ENCODE data around the gene GABRG3. TPM values are rescaled to one million over a fixed set of nuclear protein-coding genes. Genes with fewer than 3 reads are reported as not detected.

GABRG3 gene
- total RNA-seq, 4 donors from 2014 or later: 0.97 to 3.9 (median 3.6) TPM; not detected in 1

GRCh38 chr15:27086149-27086548 lies 115.2 kb downstream of the GABRG3 start:
- Histone ChIP-seq H3K9me3 (peaks cover 4% of the 10 kb centered on the region), H3K4me1 (no peaks in the 10 kb centered on the region), H3K36me3 (no peaks in the 10 kb centered on the region), H3K27me3 (no peaks in the 10 kb centered on the region), H3K27ac (no peak overlapping the region), H3K4me3 (no peak overlapping the region)
- 66% methylated on average over 5 of the region's 5 CpGs for WGBS
- no peak for DNase-seq (ENCODE audit: low spot score in 2 of 2)
- no peak for TF ChIP-seq POLR2A (IDR thresholded peaks at IDR 0.05)
- no peak for TF ChIP-seq CTCF (IDR thresholded peaks at IDR 0.05)
- TF ChIP-seq POLR2AphosphoS5 (IDR thresholded peaks at IDR 0.05): no peak
- TF ChIP-seq EP300 (IDR thresholded peaks at IDR 0.05): no peak

- no peak overlapping the region for H3K4me3 ChIP-seq
- H3K4me1 ChIP-seq: no peaks in the 10 kb centered on the region
- peaks cover 4% of the 10 kb centered on the region for H3K9me3 ChIP-seq
- TF ChIP-seq POLR2A (IDR thresholded peaks at IDR 0.05) (no peak), POLR2AphosphoS5 (IDR thresholded peaks at IDR 0.05) (no peak), CTCF (IDR thresholded peaks at IDR 0.05) (no peak), EP300 (IDR thresholded peaks at IDR 0.05) (no peak)
- H3K36me3 ChIP-seq: no peaks in the 10 kb centered on the region
- no peaks in the 10 kb centered on the region for H3K27me3 ChIP-seq
- no peak overlapping the region for H3K27ac ChIP-seq
- DNase-seq (ENCODE audit: low spot score in 2 of 2): no peak
- WGBS: 70% methylated on average over 10 of the region's 11 CpGs
These were observed 115.8 kb downstream of the GABRG3 start for GRCh38 chr15:27086805-27087204.

GRCh38 chr15:27087651-27088583 lies 116.9 kb downstream of the GABRG3 start:
- H3K4me1 ChIP-seq: no peaks in the 10 kb centered on the region

GRCh38 chr15:27088584-27089232 lies 117.7 kb downstream of the GABRG3 start:
- Histone ChIP-seq H3K27me3 (no peaks in the 10 kb centered on the region), H3K36me3 (no peaks in the 10 kb centered on the region), H3K4me1 (no peaks in the 10 kb centered on the region), H3K27ac (no peak overlapping the region), H3K9me3 (peaks cover 4% of the 10 kb centered on the region), H3K4me3 (no peak overlapping the region)
- TF ChIP-seq POLR2A (IDR thresholded peaks at IDR 0.05): no peak
- TF ChIP-seq EP300 (IDR thresholded peaks at IDR 0.05): no peak
- TF ChIP-seq CTCF (IDR thresholded peaks at IDR 0.05): no peak
- TF ChIP-seq POLR2AphosphoS5 (IDR thresholded peaks at IDR 0.05): no peak
- no peak for DNase-seq (ENCODE audit: low spot score in 2 of 2)
- 94% methylated on average over 21 of the region's 21 CpGs for WGBS

More at GRCh38 chr15:27087651-27088583, 116.9 kb downstream of the GABRG3 start:
- Histone ChIP-seq H3K27me3 (no peaks in the 10 kb centered on the region), H3K27ac (no peak overlapping the region), H3K4me3 (no peak overlapping the region), H3K36me3 (no peaks in the 10 kb centered on the region), H3K9me3 (peaks cover 4% of the 10 kb centered on the region)
- 96% methylated on average over 26 of the region's 27 CpGs for WGBS
- no peak for DNase-seq (ENCODE audit: low spot score in 2 of 2)
- TF ChIP-seq POLR2AphosphoS5 (IDR thresholded peaks at IDR 0.05) (no peak), POLR2A (IDR thresholded peaks at IDR 0.05) (no peak), CTCF (IDR thresholded peaks at IDR 0.05) (no peak), EP300 (IDR thresholded peaks at IDR 0.05) (no peak)

GRCh38 chr15:27089233-27089586 lies 118.2 kb downstream of the GABRG3 start:
- H3K27ac ChIP-seq: no peak overlapping the region
- no peaks in the 10 kb centered on the region for H3K4me1 ChIP-seq
- peaks cover 4% of the 10 kb centered on the region for H3K9me3 ChIP-seq
- H3K27me3 ChIP-seq: no peaks in the 10 kb centered on the region
- DNase-seq (ENCODE audit: low spot score in 2 of 2): no peak
- 97% methylated on average over 5 of the region's 8 CpGs for WGBS
- TF ChIP-seq POLR2A (IDR thresholded peaks at IDR 0.05) (no peak), POLR2AphosphoS5 (IDR thresholded peaks at IDR 0.05) (no peak), CTCF (IDR thresholded peaks at IDR 0.05) (no peak), EP300 (IDR thresholded peaks at IDR 0.05) (no peak)
- H3K36me3 ChIP-seq: no peaks in the 10 kb centered on the region
- no peak overlapping the region for H3K4me3 ChIP-seq
